HCT116 (cell line): ENCODE results near the gene PTPRCAP. TPM values are rescaled to one million over a fixed set of nuclear protein-coding genes. Genes with fewer than 3 reads are reported as not detected.

Experiments used
- ATAC-seq: fragments of 200-7000 bp; cut with Tn5 transposase; 2 replicates; pipeline ENCODE4 v1.9.1; 2020; ENCODE audit warnings: mild to moderate bottlenecking, moderate library complexity
- BruUV-seq: library from RNA; stranded (reverse); fragments of 400-500 nt; replicated peaks from 2 replicates; lab custom pipeline; 2021; lab: Mats Ljungman, UMichigan
- CTCF ChIA-PET: fragments of 300-600 bp; sonication (Branson Sonifier 250); formaldehyde crosslinking; loops from one replicate; lab custom pipeline; 2021; ENCODE audit warnings: antibody characterized with exemption; lab: Charles Lee
- POLR2A ChIA-PET: fragments of 300-600, 350-600 bp; sonication (Branson Sonifier 250); formaldehyde crosslinking; loops from one replicate; lab custom pipeline; 2021; ENCODE audit warnings: antibody characterized with exemption; lab: Charles Lee
- RAD21 ChIA-PET, 2 experiments: fragments of 300-600 bp; sonication (Branson Sonifier 250); formaldehyde crosslinking; loops; one replicate each; lab custom pipeline; 2023; ENCODE audit warnings: low total read pairs in 2 of 2; ENCODE audit not compliant: uncharacterized antibody in 2 of 2, unreplicated experiment in 2 of 2, low non-redundant PET in 1 of 2; lab: Charles Lee
- DNase-seq: peaks from one replicate; pipeline ENCODE4 v3.0.0-alpha.2; 2010; ENCODE audit warnings: low read depth, low spot score
- H2AFZ ChIP-seq: fragments of 200-600 bp; shearing (Covaris generic), sonication (generic); 2 replicates; pipeline ENCODE4 v1.6.1; 2017; ENCODE audit warnings: low read depth, mixed run types, mixed read lengths, antibody characterized with exemption, low read length; ENCODE audit not compliant: poor library complexity, severe bottlenecking
- H3K27ac ChIP-seq: 2 replicates; pipeline ENCODE4 v1.5.1; 2012; ENCODE audit warnings: low read depth, low read length
- H3K27me3 ChIP-seq: fragments of 200-600 bp; sonication (generic); 2 replicates; pipeline ENCODE4 v1.6.1; 2016; ENCODE audit warnings: mixed run types, low read length, mixed read lengths; ENCODE audit not compliant: insufficient read depth
- H3K36me3 ChIP-seq, 2 experiments: fragments of 200-500 bp in 1 of 2; fragments of 200-600 bp in 1 of 2; sonication (Bioruptor generic) in 1 of 2; sonication (generic) in 1 of 2; 2 replicates each; pipeline versions ENCODE4 v1.5.1 to v1.6.1; 2014 to 2016; ENCODE audit warnings: low read length in 2 of 2, inconsistent platforms in 1 of 2, mixed read lengths in 1 of 2, mixed run types in 1 of 2; ENCODE audit not compliant: insufficient read depth in 2 of 2, control insufficient read depth in 1 of 2
- H3K4me1 ChIP-seq, 2 experiments: fragments of 200-600 bp in 1 of 2; sonication (generic) in 1 of 2; 2 replicates each; pipeline versions ENCODE4 v1.5.1 to v1.6.1; 2012 to 2017; ENCODE audit warnings: low read length in 2 of 2, inconsistent platforms in 1 of 2, mild to moderate bottlenecking in 1 of 2, mixed read lengths in 1 of 2, mixed run types in 1 of 2, moderate library complexity in 1 of 2; ENCODE audit not compliant: insufficient read depth in 2 of 2, control insufficient read depth in 1 of 2
- H3K4me2 ChIP-seq: fragments of 200-600 bp; sonication (generic); 2 replicates; pipeline ENCODE4 v1.6.1; 2017; ENCODE audit warnings: mixed run types, low read length, mixed read lengths
- H3K4me3 ChIP-seq, 2 experiments: fragments of 200-600 bp in 1 of 2; sonication (generic) in 1 of 2; replicated peaks in 1 of 2; 2 replicates each; pipeline ENCODE4 v1.5.1; 2011 to 2016; ENCODE audit warnings: low read length in 2 of 2, control low read depth in 1 of 2, low read depth in 1 of 2, mild to moderate bottlenecking in 1 of 2, mixed read lengths in 1 of 2, mixed run types in 1 of 2
- H3K79me2 ChIP-seq: fragments of 200-600 bp; sonication (generic); 2 replicates; pipeline ENCODE4 v1.6.1; 2017; ENCODE audit warnings: mild to moderate bottlenecking, mixed run types, low read length, moderate library complexity, mixed read lengths; ENCODE audit not compliant: insufficient read depth
- H3K9ac ChIP-seq: fragments of 200-600 bp; sonication (generic); 2 replicates; pipeline ENCODE4 v1.6.1; 2016; ENCODE audit warnings: low read length, mixed read lengths
- H3K9me2 ChIP-seq: fragments of 200-600 bp; sonication (generic), shearing (Covaris generic); 2 replicates; pipeline ENCODE4 v1.6.1; 2017; ENCODE audit warnings: mixed run types, mild to moderate bottlenecking, moderate library complexity; ENCODE audit not compliant: insufficient read depth
- H3K9me3 ChIP-seq, 2 experiments: fragments of 200-500 bp in 1 of 2; fragments of 200-600 bp in 1 of 2; sonication (Bioruptor generic) in 1 of 2; sonication (generic) in 1 of 2; 2 replicates each; pipeline ENCODE4 v1.6.1; 2014 to 2017; ENCODE audit warnings: low read length in 2 of 2, mixed read lengths in 2 of 2, inconsistent platforms in 1 of 2, low read depth in 1 of 2, mild to moderate bottlenecking in 1 of 2, mixed run types in 1 of 2, moderate library complexity in 1 of 2; ENCODE audit not compliant: control insufficient read depth in 1 of 2, insufficient read depth in 1 of 2
- H4K20me1 ChIP-seq: fragments of 200-600 bp; sonication (generic), shearing (Covaris generic); 2 replicates; pipeline ENCODE4 v1.6.1; 2017; ENCODE audit warnings: mixed run types, mild to moderate bottlenecking, moderate library complexity; ENCODE audit not compliant: insufficient read depth
- POLR2AphosphoS5 ChIP-seq: IDR thresholded peaks from 2 replicates; pipeline ENCODE4 v1.6.1; 2011; ENCODE audit warnings: mild to moderate bottlenecking, low read depth, low read length, moderate library complexity
- ZBTB33 ChIP-seq: IDR thresholded peaks from 2 replicates; pipeline ENCODE4 v1.6.1; 2011; ENCODE audit warnings: mild to moderate bottlenecking, low read length, moderate library complexity; ENCODE audit not compliant: insufficient replicate concordance; ENCODE audit errors: extremely low read depth
- intact Hi-C: fragments of 100-400 bp; cut with micrococcal nuclease; formaldehyde crosslinking; loops from 2 replicates; pipeline ENCODE4 v1.10.0; 2022
- total RNA-seq: library from RNA; stranded (reverse); gene quantifications from one replicate; pipeline ENCODE4 v1.2.1, GENCODE V29; 2021; ENCODE audit not compliant: unreplicated experiment
- TF ChIP-seq, protein P1 (sequence below): IDR thresholded peaks from 2 replicates; pipeline ENCODE4 v1.6.1; 2012; ENCODE audit warnings: low read depth

The PTPRCAP gene
- total RNA-seq, 1 experiment from 2014 or later = 1.4 TPM

DNA sequence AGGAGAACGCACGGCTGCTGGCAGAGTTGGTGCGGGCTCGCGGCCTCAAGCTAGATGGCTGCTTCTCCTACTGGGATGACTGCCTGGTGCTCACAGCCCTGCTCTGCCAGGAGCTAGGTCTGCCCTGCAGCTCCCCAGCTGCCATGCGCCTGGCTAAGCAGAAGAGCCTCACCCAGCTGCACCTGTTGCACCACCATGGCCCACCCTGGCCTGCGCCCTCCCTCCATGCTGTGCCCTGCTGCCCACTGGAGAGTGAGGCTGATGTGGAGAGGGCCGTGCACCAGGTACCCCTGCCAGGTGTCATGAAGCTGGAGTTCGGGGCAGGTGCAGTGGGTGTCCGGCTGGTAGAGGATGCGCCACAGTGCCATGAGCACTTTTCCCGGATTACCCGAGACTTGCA is 14.0 kb downstream of the PTPRCAP start (continued):
- TF ChIP-seq, protein P1, sequence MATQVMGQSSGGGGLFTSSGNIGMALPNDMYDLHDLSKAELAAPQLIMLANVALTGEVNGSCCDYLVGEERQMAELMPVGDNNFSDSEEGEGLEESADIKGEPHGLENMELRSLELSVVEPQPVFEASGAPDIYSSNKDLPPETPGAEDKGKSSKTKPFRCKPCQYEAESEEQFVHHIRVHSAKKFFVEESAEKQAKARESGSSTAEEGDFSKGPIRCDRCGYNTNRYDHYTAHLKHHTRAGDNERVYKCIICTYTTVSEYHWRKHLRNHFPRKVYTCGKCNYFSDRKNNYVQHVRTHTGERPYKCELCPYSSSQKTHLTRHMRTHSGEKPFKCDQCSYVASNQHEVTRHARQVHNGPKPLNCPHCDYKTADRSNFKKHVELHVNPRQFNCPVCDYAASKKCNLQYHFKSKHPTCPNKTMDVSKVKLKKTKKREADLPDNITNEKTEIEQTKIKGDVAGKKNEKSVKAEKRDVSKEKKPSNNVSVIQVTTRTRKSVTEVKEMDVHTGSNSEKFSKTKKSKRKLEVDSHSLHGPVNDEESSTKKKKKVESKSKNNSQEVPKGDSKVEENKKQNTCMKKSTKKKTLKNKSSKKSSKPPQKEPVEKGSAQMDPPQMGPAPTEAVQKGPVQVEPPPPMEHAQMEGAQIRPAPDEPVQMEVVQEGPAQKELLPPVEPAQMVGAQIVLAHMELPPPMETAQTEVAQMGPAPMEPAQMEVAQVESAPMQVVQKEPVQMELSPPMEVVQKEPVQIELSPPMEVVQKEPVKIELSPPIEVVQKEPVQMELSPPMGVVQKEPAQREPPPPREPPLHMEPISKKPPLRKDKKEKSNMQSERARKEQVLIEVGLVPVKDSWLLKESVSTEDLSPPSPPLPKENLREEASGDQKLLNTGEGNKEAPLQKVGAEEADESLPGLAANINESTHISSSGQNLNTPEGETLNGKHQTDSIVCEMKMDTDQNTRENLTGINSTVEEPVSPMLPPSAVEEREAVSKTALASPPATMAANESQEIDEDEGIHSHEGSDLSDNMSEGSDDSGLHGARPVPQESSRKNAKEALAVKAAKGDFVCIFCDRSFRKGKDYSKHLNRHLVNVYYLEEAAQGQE = no peak

DNA sequence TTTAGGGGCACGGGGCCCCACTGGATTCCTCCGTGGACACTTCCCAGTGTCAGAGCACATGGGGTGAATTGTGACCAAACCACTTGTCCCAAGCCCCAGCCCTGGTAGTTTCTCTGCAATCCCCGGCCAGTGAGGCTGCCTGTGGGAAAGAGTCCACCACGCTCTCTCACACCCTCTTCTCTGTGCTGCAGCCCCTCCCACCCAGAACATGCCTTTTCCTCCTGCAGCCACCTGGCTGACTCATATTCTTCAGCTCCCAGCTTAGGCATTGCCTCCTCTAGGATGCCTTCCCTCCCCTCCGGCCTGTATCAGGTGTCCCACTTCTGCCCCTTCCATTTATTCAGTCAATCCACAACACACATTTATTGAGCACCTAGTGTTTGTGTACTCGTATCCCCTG is 14.6 kb downstream of the PTPRCAP start:
- ChIA-PET CTCF (no interaction called here), POLR2A (interaction anchor here (1.2 kb wide), 1 partner anchor 21 kb away, joined by 3 read pairs; the partner anchor contains the start of gene PPP1CA), RAD21 (interaction anchor here in 1 of 2 experiments (0.6 kb wide), 1 partner anchor 223 kb away, joined by 4 read pairs; no protein-coding TSS in a partner anchor)
- peaks cover 11 to 27% of the 10 kb centered on the region in 2 experiments; a peak in 3 of 4 replicates for H3K4me1 ChIP-seq
- H4K20me1 ChIP-seq = no peaks in the 10 kb centered on the region
- H3K4me3 ChIP-seq = no peak overlapping the region
- TF ChIP-seq POLR2AphosphoS5 (no peak), ZBTB33 (no peak)
- H3K27ac ChIP-seq = 0 out of 2 replicates have a peak overlapping the region, but pooled peaks have one; percentile 19
- H3K79me2 ChIP-seq = no peaks in the 10 kb centered on the region
- no peaks in the 10 kb centered on the region for H3K27me3 ChIP-seq
- intact Hi-C loops = no loop called here
- H3K4me2 ChIP-seq = peak overlapping the region; percentile 44
- DNase-seq (no peak), ATAC-seq (no peak)
- BruUV-seq = no TSS peak
- no peaks in the 10 kb centered on the region for H3K36me3 ChIP-seq
- H3K9me2 ChIP-seq = no peaks in the 10 kb centered on the region
- H3K9ac ChIP-seq = no peak overlapping the region
- H3K9me3 ChIP-seq = no peaks in the 10 kb centered on the region
- no peak overlapping the region for H2AFZ ChIP-seq
